HG03575 (cell line): ENCODE data around the gene SPTA1.
"Not testable (repeated sequence)": the region's sequence is repeated elsewhere in the genome, so short reads cannot be mapped to it uniquely, and the experiment has no call there.

Experiments used
- ATAC-seq: cut with Tn5 transposase; IDR thresholded peaks from one replicate; pipeline ENCODE4 v1.9.1; 2021; ENCODE audit not compliant: unreplicated experiment, insufficient number of reproducible peaks, low FRiP score; ENCODE audit errors: extremely low read depth

SPTA1 gene

GRCh38 chr1:158689110-158689509 is 2.6 kb upstream of the SPTA1 start:
- no peak for ATAC-seq

- ATAC-seq = not testable (repeated sequence)
Measured at GRCh38 chr1:158688343-158688742, 1.8 kb upstream of the SPTA1 start.

- no peak for ATAC-seq
Measured at GRCh38 chr1:158687037-158687436, 522 bp upstream of the SPTA1 start.

GRCh38 chr1:158685085-158685484 is 1.4 kb downstream of the SPTA1 start:
- no peak for ATAC-seq

GRCh38 chr1:158681606-158682005 is 4.9 kb downstream of the SPTA1 start:
- no peak for ATAC-seq

GRCh38 chr1:158679289-158679688 is 7.2 kb downstream of the SPTA1 start:
- ATAC-seq = no peak

GRCh38 chr1:158675563-158676323 is 10.8 kb downstream of the SPTA1 start:
- ATAC-seq = no peak

- no peak for ATAC-seq
Measured at GRCh38 chr1:158674302-158674701, 12.2 kb downstream of the SPTA1 start.

GRCh38 chr1:158666037-158666436 is 20.5 kb downstream of the SPTA1 start:
- ATAC-seq = no peak

- ATAC-seq = no peak
Measured at GRCh38 chr1:158654571-158654970, 31.9 kb downstream of the SPTA1 start.

- ATAC-seq = no peak
Measured at GRCh38 chr1:158654086-158654485, 32.4 kb downstream of the SPTA1 start.

- ATAC-seq = no peak
Measured at GRCh38 chr1:158652721-158653334, 33.7 kb downstream of the SPTA1 start.

- ATAC-seq = no peak
Measured at GRCh38 chr1:158649052-158649451, 37.5 kb downstream of the SPTA1 start.

GRCh38 chr1:158646465-158646864 is 40.0 kb downstream of the SPTA1 start:
- no peak for ATAC-seq

- ATAC-seq = no peak
Measured at GRCh38 chr1:158644449-158644848, 42.1 kb downstream of the SPTA1 start.

- ATAC-seq = no peak
Measured at GRCh38 chr1:158638904-158639303, 47.6 kb downstream of the SPTA1 start.

GRCh38 chr1:158638146-158638545 is 48.4 kb downstream of the SPTA1 start:
- ATAC-seq = no peak

GRCh38 chr1:158613764-158614163 is 72.8 kb downstream of the SPTA1 start:
- no peak for ATAC-seq

- no peak for ATAC-seq
Measured at GRCh38 chr1:158611916-158612315, 74.6 kb downstream of the SPTA1 start.

GRCh38 chr1:158607296-158607695 is 79.2 kb downstream of the SPTA1 start:
- ATAC-seq = no peak

- ATAC-seq = no peak
Measured at GRCh38 chr1:158604968-158605367, 81.5 kb downstream of the SPTA1 start, which contains the start of gene OR10Z1. Gene OR10Z1, plus strand, starts transcription at chr1:158605268. Its CDS starts 1,171 bp downstream, at chr1:158606439.
